GM18868 (cell line): Measurements from ENCODE around the gene PKP1.

ENCODE experiments used
- ATAC-seq: cut with Tn5 transposase; IDR thresholded peaks from one replicate; pipeline ENCODE4 v1.9.1; 2021; ENCODE audit warnings: mild to moderate bottlenecking, moderate library complexity; ENCODE audit not compliant: unreplicated experiment

PKP1 gene

GRCh38 chr1:201327687-201328240 lies 44.5 kb downstream of the PKP1 start:
- ATAC-seq: no peak

GRCh38 chr1:201328576-201328975 lies 45.3 kb downstream of the PKP1 start:
- no peak for ATAC-seq

DNA sequence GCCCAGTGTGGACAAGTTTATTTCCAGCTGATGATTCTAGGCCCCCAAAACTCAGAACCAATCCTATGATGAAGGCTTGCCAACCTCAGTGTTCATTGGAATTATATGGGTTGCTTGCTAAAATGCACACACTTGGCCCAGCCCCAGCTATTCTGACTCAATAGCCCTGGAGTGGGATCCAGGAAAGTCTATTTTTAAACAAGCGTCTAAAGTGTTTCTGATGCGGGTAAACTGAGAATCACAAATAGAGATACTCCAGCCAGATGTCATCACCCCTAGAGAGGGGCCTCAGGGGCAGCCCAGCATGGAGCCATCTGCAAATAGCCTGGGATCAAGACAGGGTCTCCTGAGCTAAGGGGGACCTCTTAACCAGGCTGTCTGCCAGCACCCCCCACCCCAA lies 46.0 kb downstream of the PKP1 start:
- no peak for ATAC-seq

DNA sequence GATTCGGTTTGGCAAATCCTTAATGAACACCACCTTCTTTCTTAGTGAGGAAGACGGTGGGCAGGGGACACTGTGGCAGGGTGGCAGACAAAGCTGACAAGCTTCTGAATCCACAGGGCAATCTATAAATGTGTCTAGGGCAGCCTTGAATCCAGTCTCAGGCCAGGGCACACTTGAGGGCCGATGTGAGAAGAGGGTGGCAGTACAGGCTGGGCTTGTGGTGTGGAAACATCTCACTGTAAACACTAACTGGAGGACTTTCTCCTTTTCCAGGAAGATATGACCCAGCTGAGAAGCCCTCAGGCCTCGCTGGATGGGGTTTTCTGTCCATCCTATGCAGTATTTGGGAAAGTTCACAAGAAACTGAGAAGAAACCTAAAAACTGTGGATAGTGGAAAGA lies 46.5 kb downstream of the PKP1 start:
- no peak for ATAC-seq

GRCh38 chr1:201330541-201330940 lies 47.2 kb downstream of the PKP1 start:
- no peak for ATAC-seq

GRCh38 chr1:201331166-201331565 lies 47.9 kb downstream of the PKP1 start:
- no peak for ATAC-seq

- ATAC-seq: no peak
These were observed 48.7 kb downstream of the PKP1 start for GRCh38 chr1:201332021-201332420.

GRCh38 chr1:201332616-201333335 lies 49.5 kb downstream of the PKP1 start:
- no peak for ATAC-seq

DNA sequence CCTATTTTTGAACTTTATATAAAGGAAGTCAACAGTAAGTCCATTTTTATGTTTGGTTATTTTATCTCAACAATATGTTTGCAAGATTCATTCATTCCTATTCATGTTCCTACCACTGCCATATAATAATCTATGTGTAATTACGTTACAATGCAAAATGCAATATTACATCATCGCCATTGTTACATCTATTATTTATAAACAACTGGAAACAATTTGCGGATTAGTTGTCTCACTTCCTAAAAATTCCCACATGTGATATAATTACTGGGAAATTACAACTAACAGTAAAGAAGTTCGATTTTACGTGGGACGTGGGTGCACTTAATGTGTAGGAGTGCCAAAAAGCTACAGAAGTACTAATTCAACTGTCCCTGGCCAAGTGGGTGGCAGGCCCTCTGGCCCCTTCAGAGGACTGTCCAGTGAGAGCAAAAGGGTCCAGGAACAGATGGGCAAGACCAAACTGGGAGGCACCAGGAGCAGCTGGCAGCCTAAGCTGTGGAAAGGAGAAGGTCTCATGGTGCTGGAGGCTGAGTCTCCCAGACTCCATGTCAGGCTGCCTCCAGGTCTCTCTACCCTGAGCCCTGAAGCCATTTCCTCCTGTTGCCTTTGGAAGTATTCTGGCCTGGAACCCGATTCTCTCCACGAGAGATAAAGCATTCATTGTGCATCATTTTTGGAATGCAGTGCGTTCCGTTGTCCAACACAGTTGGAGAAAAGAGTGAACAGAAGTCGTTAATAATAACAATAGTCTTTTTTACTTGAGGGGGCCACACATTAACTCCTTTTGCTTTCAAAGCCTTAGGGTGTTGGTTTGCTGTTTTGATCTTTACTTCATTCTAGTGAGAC lies 51.2 kb downstream of the PKP1 start:
- ATAC-seq: no peak

DNA sequence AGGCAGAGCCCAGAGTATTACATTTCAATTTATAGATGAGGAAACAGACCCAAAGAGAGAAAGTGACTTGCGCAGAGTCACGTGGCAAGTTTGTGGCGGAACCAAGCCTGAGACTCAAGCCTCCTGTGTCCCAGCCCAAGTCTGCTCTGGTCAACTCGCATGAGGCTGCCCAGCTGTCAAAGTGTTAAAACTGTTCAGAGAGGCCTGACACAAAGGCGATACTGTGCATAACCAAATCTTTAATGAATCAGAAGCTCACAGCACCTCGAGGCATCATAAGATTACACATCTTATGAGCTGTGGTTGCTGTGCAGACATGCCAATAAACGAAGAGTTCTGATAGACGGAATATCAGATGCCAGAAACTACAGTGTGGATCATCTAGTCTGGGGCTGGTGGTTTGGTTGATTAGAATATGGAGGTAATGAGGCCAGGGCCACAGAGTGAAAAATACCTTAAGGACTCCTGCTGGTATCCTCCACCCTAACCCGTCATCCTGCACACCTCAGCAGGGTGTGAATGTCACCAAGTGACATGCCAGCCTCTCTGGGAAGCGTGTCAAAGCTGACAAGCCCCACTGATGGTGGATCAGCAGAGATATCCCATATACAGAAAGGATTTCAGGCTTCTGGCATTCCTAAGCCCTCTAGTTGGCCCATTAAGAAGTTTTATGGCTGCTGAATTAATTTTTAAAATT lies 52.0 kb downstream of the PKP1 start:
- no peak for ATAC-seq

DNA sequence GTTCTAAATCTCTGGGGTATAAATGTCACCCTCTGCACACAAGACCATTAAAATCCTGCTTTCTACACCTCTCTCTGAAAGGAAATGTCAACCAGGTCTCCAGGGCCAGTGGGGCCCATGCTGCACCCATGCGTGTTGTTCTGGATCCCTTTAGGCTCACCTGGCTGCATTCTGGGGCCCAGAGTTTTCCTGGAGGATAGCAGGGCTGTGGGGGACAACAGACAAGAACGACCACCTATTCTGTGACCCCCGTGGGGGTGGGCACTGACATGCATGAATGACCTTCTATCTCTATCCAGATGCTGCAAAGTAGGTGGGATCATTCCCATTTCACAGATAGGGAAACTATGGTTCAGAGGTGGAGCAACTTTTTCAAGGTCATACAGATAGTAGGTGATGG lies 52.6 kb downstream of the PKP1 start:
- no peak for ATAC-seq

- no peak for ATAC-seq
These were observed 53.6 kb downstream of the PKP1 start for GRCh38 chr1:201336711-201337450.

- ATAC-seq: no peak
These were observed 58.1 kb downstream of the PKP1 start for GRCh38 chr1:201341377-201341776.

- no peak for ATAC-seq
These were observed 61.1 kb downstream of the PKP1 start for GRCh38 chr1:201344206-201345080.

DNA sequence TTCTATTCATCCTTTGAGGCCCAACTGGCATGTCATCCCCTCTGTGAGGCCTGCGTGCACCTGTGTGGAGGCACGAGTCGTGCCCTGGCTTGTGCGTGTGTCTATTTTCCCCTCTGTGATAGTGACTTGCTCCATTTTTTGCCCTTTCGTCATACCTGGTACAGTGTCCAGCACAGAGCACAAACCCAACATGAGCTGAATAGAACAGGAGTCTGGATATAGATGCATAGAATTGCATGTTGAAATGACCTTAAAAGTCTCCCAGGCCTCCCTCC lies 61.7 kb downstream of the PKP1 start:
- no peak for ATAC-seq

- no peak for ATAC-seq
These were observed 63.1 kb downstream of the PKP1 start for GRCh38 chr1:201346337-201346939.

- no peak for ATAC-seq
These were observed 63.7 kb downstream of the PKP1 start for GRCh38 chr1:201346987-201347386.

DNA sequence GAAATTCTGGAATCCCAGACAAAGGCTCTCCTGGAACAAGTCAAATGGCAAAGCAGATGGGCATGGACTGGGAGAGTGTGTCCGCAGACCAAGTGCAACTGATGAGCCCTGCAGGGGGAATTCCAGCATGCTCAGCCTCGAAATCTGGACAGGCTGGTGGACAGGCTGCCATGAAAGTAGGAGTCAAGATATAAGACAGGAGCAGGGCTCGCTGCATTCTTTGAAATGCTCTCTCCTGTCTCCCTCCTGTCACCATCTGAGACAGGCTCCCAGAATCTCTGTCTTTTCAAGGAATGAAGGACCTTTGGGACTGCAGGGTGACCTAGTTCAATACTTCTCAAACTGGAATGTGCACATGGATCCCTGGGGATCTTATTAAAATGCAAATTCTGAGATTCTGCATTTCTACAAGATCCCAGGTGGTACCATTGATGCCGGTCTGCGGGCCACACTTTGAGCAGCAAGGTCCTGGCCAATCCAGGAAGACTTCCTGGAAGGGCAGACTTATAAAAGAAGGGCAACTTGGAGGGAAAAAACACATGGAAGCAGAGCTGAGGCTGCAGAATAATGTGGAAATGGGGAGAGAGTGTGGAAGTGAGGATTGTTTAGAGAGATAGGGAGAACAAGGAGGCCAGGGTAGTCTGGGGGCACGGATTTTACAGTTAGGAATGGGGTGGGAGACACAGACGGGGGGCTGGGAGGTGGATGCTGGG lies 64.3 kb downstream of the PKP1 start:
- no peak for ATAC-seq

- peak; percentile 46 for ATAC-seq
These were observed 64.9 kb downstream of the PKP1 start for GRCh38 chr1:201348211-201348566.
